Neural cell (in vitro differentiated cells): ENCODE results near the gene HOXB5. TPM values are rescaled to one million over a fixed set of nuclear protein-coding genes. Genes with fewer than 3 reads are reported as not detected.

Source experiments
- H2AFZ ChIP-seq: fragments of 200-600, 300-800 bp; sonication (generic), shearing (Covaris generic); 2 replicates; pipeline ENCODE4 v1.6.0; 2014; ENCODE audit warnings: low read depth, mild to moderate bottlenecking, antibody characterized with exemption, low read length, moderate library complexity
- H3F3A ChIP-seq: fragments of 200-600 bp; shearing (Covaris generic); 2 replicates; pipeline ENCODE4 v1.6.1; 2016; ENCODE audit warnings: mild to moderate bottlenecking, moderate library complexity, mixed read lengths, antibody characterized with exemption, low read length; ENCODE audit not compliant: insufficient read depth, poor library complexity, severe bottlenecking
- H3K27ac ChIP-seq: fragments of 200-600, 300-800 bp; sonication (generic), shearing (Covaris generic); 2 replicates; pipeline ENCODE4 v1.5.1; 2014; ENCODE audit warnings: mild to moderate bottlenecking, low read length, moderate library complexity
- H3K27me3 ChIP-seq: fragments of 300-800, 200-600 bp; sonication (generic), shearing (Covaris generic); 2 replicates; pipeline ENCODE4 v1.6.0; 2014; ENCODE audit warnings: mild to moderate bottlenecking, low read depth, low read length, moderate library complexity; ENCODE audit not compliant: insufficient read depth
- H3K36me3 ChIP-seq: fragments of 300-800, 200-600 bp; sonication (generic), shearing (Covaris generic); 2 replicates; pipeline ENCODE4 v1.5.1; 2014; ENCODE audit warnings: mild to moderate bottlenecking, antibody characterized with exemption, low read length, moderate library complexity; ENCODE audit not compliant: insufficient read depth
- H3K4me2 ChIP-seq: fragments of 300-800, 200-600 bp; sonication (generic), shearing (Covaris generic); 2 replicates; pipeline ENCODE4 v1.6.0; 2014; ENCODE audit warnings: mild to moderate bottlenecking, low read length
- H3K4me3 ChIP-seq: fragments of 300-800, 200-600 bp; sonication (generic), shearing (Covaris generic); 2 replicates; pipeline ENCODE4 v1.5.1; 2014; ENCODE audit warnings: mild to moderate bottlenecking, low read length, moderate library complexity
- H3K79me2 ChIP-seq: fragments of 200-600 bp; shearing (Covaris generic); replicated peaks from 2 replicates; pipeline ENCODE4 v1.6.0; 2014; ENCODE audit warnings: mild to moderate bottlenecking, low read length, moderate library complexity; ENCODE audit not compliant: insufficient read depth
- H3K9ac ChIP-seq: fragments of 300-800, 200-600 bp; sonication (generic), shearing (Covaris generic); 2 replicates; pipeline ENCODE4 v1.6.1; 2016; ENCODE audit warnings: mild to moderate bottlenecking, low read length, mixed read lengths
- H3K9me2 ChIP-seq: fragments of 200-600 bp; shearing (Covaris generic); 2 replicates; pipeline ENCODE4 v1.6.1; 2016; ENCODE audit warnings: mild to moderate bottlenecking, low read length, mixed read lengths; ENCODE audit not compliant: insufficient read depth
- H3K9me3 ChIP-seq: fragments of 200-600, 300-800 bp; sonication (generic), shearing (Covaris generic); 2 replicates; pipeline ENCODE4 v1.6.1; 2016; ENCODE audit warnings: mild to moderate bottlenecking, mixed run types, low read length, moderate library complexity, mixed read lengths
- H4K20me1 ChIP-seq: fragments of 200-600 bp; shearing (Covaris generic); 2 replicates; pipeline ENCODE4 v1.6.1; 2016; ENCODE audit warnings: mild to moderate bottlenecking, mixed run types; ENCODE audit not compliant: insufficient read depth
- CTCF ChIP-seq: fragments of 450-650 bp; IDR thresholded peaks from 2 replicates; pipeline ENCODE4 v1.5.1; 2014; ENCODE audit warnings: antibody characterized with exemption, mild to moderate bottlenecking, moderate library complexity; ENCODE audit not compliant: poor library complexity, severe bottlenecking
- EP300 ChIP-seq: fragments of 450-650 bp; conservative IDR thresholded peaks from 2 replicates; pipeline ENCODE4 v1.6.1; 2014; ENCODE audit warnings: antibody characterized with exemption, mild to moderate bottlenecking, moderate library complexity; ENCODE audit not compliant: poor library complexity, severe bottlenecking
- EZH2 ChIP-seq: fragments of 200-600, 300-800 bp; shearing (Covaris generic), sonication (generic); IDR thresholded peaks from 2 replicates; pipeline ENCODE4 v1.6.1; 2014; ENCODE audit warnings: antibody characterized with exemption, low read length, borderline replicate concordance, mild to moderate bottlenecking; ENCODE audit not compliant: insufficient read depth, poor library complexity, severe bottlenecking
- MXI1 ChIP-seq: fragments of 450-650 bp; conservative IDR thresholded peaks from 2 replicates; pipeline ENCODE4 v1.6.1; 2014; ENCODE audit warnings: antibody characterized with exemption, mild to moderate bottlenecking; ENCODE audit not compliant: poor library complexity, severe bottlenecking
- POLR2AphosphoS5 ChIP-seq: IDR thresholded peaks from 2 replicates; pipeline ENCODE4 v1.6.1; 2012
- RAD21 ChIP-seq: fragments of 450-650 bp; conservative IDR thresholded peaks from 2 replicates; pipeline ENCODE4 v1.6.1; 2014; ENCODE audit warnings: antibody characterized with exemption, mild to moderate bottlenecking, moderate library complexity
- REST ChIP-seq: IDR thresholded peaks from 2 replicates; pipeline ENCODE4 v1.6.1; 2012; ENCODE audit warnings: borderline replicate concordance
- SMC3 ChIP-seq: fragments of 450-650 bp; conservative IDR thresholded peaks from 2 replicates; pipeline ENCODE4 v1.6.1; 2014; ENCODE audit warnings: antibody characterized with exemption, mild to moderate bottlenecking, moderate library complexity; ENCODE audit not compliant: poor library complexity
- TAF1 ChIP-seq: IDR thresholded peaks from 2 replicates; pipeline ENCODE4 v1.6.1; 2012; ENCODE audit warnings: low read depth
- polyA plus RNA-seq: library from polyadenylated mRNA; depleted of rRNA; stranded (reverse); fragments of >200 nt; gene quantifications from 2 replicates; pipeline ENCODE4 v1.2.3, GENCODE V29; 2014

Gene HOXB5
- polyA plus RNA-seq, 1 donor from 2014 or later: not detected

GRCh38 chr17:48601207-48601538 is 7.6 kb upstream of the HOXB5 start:
- no peak overlapping the region for H3K4me2 ChIP-seq
- no peak overlapping the region for H3K9ac ChIP-seq
- no peaks in the 10 kb centered on the region for H3K9me2 ChIP-seq
- H4K20me1 ChIP-seq: no peaks in the 10 kb centered on the region
- H3K36me3 ChIP-seq: no peaks in the 10 kb centered on the region
- no peaks in the 10 kb centered on the region for H3K79me2 ChIP-seq
- peaks cover 100% of the 10 kb centered on the region for H3K27me3 ChIP-seq
- no peak overlapping the region for H3K27ac ChIP-seq
- H3K4me3 ChIP-seq: no peak overlapping the region
- no peak overlapping the region for H2AFZ ChIP-seq
- no peaks in the 10 kb centered on the region for H3F3A ChIP-seq
- peaks cover 27% of the 10 kb centered on the region for H3K9me3 ChIP-seq
- TF ChIP-seq SMC3 (no peak), EP300 (no peak), CTCF (no peak), POLR2AphosphoS5 (no peak), MXI1 (no peak), REST (no peak), TAF1 (no peak), EZH2 (no peak), RAD21 (no peak)

GRCh38 chr17:48600244-48601098 is 6.9 kb upstream of the HOXB5 start:
- Histone ChIP-seq H3K4me3 (no peak overlapping the region), H3K4me2 (no peak overlapping the region), H3F3A (no peaks in the 10 kb centered on the region), H3K79me2 (no peaks in the 10 kb centered on the region), H3K27ac (no peak overlapping the region), H3K9ac (no peak overlapping the region), H2AFZ (no peak overlapping the region), H3K36me3 (no peaks in the 10 kb centered on the region), H3K9me3 (peaks cover 25% of the 10 kb centered on the region), H4K20me1 (no peaks in the 10 kb centered on the region), H3K9me2 (no peaks in the 10 kb centered on the region), H3K27me3 (peaks cover 100% of the 10 kb centered on the region)
- TF ChIP-seq SMC3 (no peak), MXI1 (no peak), EZH2 (no peak)
